CD4-positive, alpha-beta T cell (primary cell): Measurements from ENCODE around the gene CFAP57. TPM values are rescaled to one million over a fixed set of nuclear protein-coding genes. Genes with fewer than 3 reads are reported as not detected.
A peak's percentile ranks its signal among the peaks of the same experiment; 100 is the strongest.

Experiments
- ATAC-seq: fragments of 200-7000 bp; cut with Tn5 transposase; one replicate; pipeline ENCODE4 v1.10.0; 2022; ENCODE audit warnings: mild to moderate bottlenecking; ENCODE audit not compliant: poor library complexity
- CTCF ChIA-PET: fragments of 350-600 bp; sonication (Branson Sonifier 250); formaldehyde crosslinking; loops from one replicate; lab custom pipeline; 2021; ENCODE audit warnings: antibody characterized with exemption, inconsistent platforms; lab: Charles Lee
- POLR2A ChIA-PET: fragments of 350-600 bp; sonication (Branson Sonifier 250); formaldehyde crosslinking; loops from one replicate; lab custom pipeline; 2021; ENCODE audit warnings: antibody characterized with exemption, inconsistent platforms; lab: Charles Lee
- DNase-seq, 14 experiments: peaks; one replicate each; pipeline ENCODE4 v3.0.0-alpha.2; 2013 to 2020; ENCODE audit warnings: mixed read lengths in 2 of 14
- H3K27ac ChIP-seq, 2 donors: one replicate each; pipeline versions ENCODE4 v1.5.1 to v1.7.0; 2013; ENCODE audit warnings: low read length in 2 of 2, low read depth in 1 of 2, mild to moderate bottlenecking in 1 of 2
- H3K27me3 ChIP-seq, 2 experiments: 1 replicate in 1 of 2; 2 replicates in 1 of 2; pipeline versions ENCODE4 v1.6.1 to v1.7.0; 2013; ENCODE audit warnings: low read length in 2 of 2, control low read depth in 1 of 2, mild to moderate bottlenecking in 1 of 2, moderate library complexity in 1 of 2; ENCODE audit not compliant: insufficient read depth in 2 of 2, control insufficient read depth in 1 of 2
- H3K36me3 ChIP-seq: one replicate; pipeline ENCODE4 v1.6.1; 2013; ENCODE audit warnings: low read length, control low read depth; ENCODE audit not compliant: insufficient read depth
- H3K4me1 ChIP-seq: one replicate; pipeline ENCODE4 v1.6.1; 2013; ENCODE audit warnings: low read length, control low read depth; ENCODE audit not compliant: insufficient read depth
- H3K4me3 ChIP-seq: one replicate; pipeline ENCODE4 v1.5.1; 2013; ENCODE audit warnings: mild to moderate bottlenecking, low read length, moderate library complexity
- H3K9me3 ChIP-seq, 2 experiments: 1 replicate in 1 of 2; 2 replicates in 1 of 2; pipeline versions ENCODE4 v1.6.1 to v1.7.0; 2013; ENCODE audit warnings: low read length in 2 of 2, mild to moderate bottlenecking in 2 of 2, control low read depth in 1 of 2, moderate library complexity in 1 of 2; ENCODE audit not compliant: control insufficient read depth in 1 of 2, insufficient read depth in 1 of 2
- H3K27ac Mint-ChIP-seq: one replicate; pipeline ENCODE4 v1.8.0; 2020; ENCODE audit warnings: mixed read lengths
- H3K27me3 Mint-ChIP-seq: one replicate; pipeline ENCODE4 v1.8.0; 2021; ENCODE audit warnings: mixed read lengths
- H3K36me3 Mint-ChIP-seq: one replicate; pipeline ENCODE4 v1.8.0; 2021; ENCODE audit warnings: low read depth, mixed read lengths
- H3K4me1 Mint-ChIP-seq: one replicate; pipeline ENCODE4 v1.8.0; 2021; ENCODE audit warnings: low read depth, mixed read lengths
- H3K4me3 Mint-ChIP-seq: one replicate; pipeline ENCODE4 v1.8.0; 2020; ENCODE audit warnings: mild to moderate bottlenecking, mixed read lengths
- H3K9me3 Mint-ChIP-seq: one replicate; pipeline ENCODE4 v1.8.0; 2020; ENCODE audit warnings: mixed read lengths
- CTCF ChIP-seq: fragments of 200-600 bp; IDR thresholded peaks from one replicate; pipeline ENCODE4 v1.8.0; 2022; ENCODE audit warnings: antibody characterized with exemption, mild to moderate bottlenecking
- intact Hi-C, 2 experiments: fragments of 100-400 bp; cut with DNase I in 1 of 2; cut with micrococcal nuclease in 1 of 2; formaldehyde crosslinking; loops; one replicate each; pipeline versions ENCODE4 v1.15.1 to v1.9.0; 2023 to 2025; cut with DNase I, micrococcal nuclease
- microRNA-seq: library from miRNA; unstranded; fragments of <30 nt; microRNA quantifications from one replicate; pipeline ENCODE4 v1.2.0, GENCODE V29; 2021; ENCODE audit warnings: borderline microRNAs expressed, borderline replicate concordance
- total RNA-seq, 174 experiments: library from RNA in 2 of 174; stranded (reverse) in 2 of 174; gene quantifications; one replicate each; pipeline ENCODE4 v1.2.3 and lab custom pipeline; 2021 to 2026

The CFAP57 gene
- total RNA-seq, 2 experiments from 2014 or later: not detected

- Histone ChIP-seq H3K27me3 (no peaks in the 10 kb centered on the region), H3K36me3 (no peaks in the 10 kb centered on the region), H3K4me3 (no peak overlapping the region), H3K9me3 (no peaks in the 10 kb centered on the region), H3K4me1 (no peaks in the 10 kb centered on the region), H3K27ac (no peak overlapping the region)
- no peaks in the 10 kb centered on the region for H3K36me3 Mint-ChIP-seq
- ChIA-PET CTCF (no interaction called here), POLR2A (no interaction called here)
- intact Hi-C loops: no loop called here
- no peak for TF ChIP-seq CTCF
- no peaks in the 10 kb centered on the region for H3K27me3 Mint-ChIP-seq
- DNase-seq (no peak), ATAC-seq (no peak)
- no peak overlapping the region for H3K27ac Mint-ChIP-seq
- H3K9me3 Mint-ChIP-seq: no peaks in the 10 kb centered on the region
- H3K4me1 Mint-ChIP-seq: no peaks in the 10 kb centered on the region
- H3K4me3 Mint-ChIP-seq: no peak overlapping the region
Measured at GRCh38 chr1:43302721-43303470, 130.8 kb downstream of the CFAP57 start.

DNA sequence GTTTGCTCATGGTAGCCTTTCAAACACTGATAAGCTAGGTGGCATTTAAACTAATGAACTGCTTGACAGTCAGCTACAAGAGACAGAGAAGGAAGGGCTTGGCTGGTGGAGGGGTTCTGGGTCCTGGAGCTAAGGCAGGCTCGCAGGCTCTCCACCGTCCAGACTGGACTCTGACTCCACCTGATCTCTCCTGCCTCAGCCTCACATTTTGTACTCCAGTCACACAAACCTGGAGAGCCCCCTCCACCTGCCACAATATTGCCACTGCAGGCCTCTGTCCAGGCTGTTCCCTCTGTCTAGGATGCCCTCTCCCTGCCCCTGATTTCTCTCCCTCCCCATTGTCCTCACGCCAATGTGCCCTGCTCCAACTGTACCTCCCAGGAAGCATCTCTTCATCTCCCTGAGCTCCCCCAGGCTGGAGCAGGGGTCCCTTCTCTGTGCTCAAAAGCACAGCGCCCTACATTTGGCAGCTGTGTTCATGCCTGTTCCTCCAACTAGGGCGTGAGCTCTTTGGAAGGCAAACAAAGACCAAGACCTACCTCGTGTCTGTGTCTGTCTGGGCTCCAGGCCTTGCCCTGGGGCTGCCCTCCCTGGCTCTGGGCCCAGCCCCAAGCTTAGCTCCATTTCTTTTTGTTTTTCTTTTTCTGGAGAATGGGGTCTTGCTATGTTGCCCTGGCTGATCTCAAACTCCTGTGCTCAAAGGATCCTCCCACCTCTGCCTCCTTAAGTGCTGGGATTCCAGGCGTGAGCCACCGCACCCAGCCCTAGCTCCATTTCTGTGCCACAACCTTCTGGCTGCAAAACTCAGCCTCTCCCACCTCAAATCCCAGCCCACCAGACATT lies 131.6 kb downstream of the CFAP57 start:
- Mint-ChIP-seq H3K36me3 (no peaks in the 10 kb centered on the region), H3K27ac (no peak overlapping the region), H3K27me3 (no peaks in the 10 kb centered on the region), H3K4me1 (no peaks in the 10 kb centered on the region), H3K9me3 (no peaks in the 10 kb centered on the region), H3K4me3 (no peak overlapping the region)
- H3K27ac ChIP-seq: no peak overlapping the region
- H3K36me3 ChIP-seq: no peaks in the 10 kb centered on the region
- no peaks in the 10 kb centered on the region for H3K27me3 ChIP-seq
- no peak overlapping the region for H3K4me3 ChIP-seq
- POLR2A ChIA-PET: no interaction called here
- intact Hi-C loops: no loop called here
- no peaks in the 10 kb centered on the region for H3K9me3 ChIP-seq
- CTCF ChIA-PET: no interaction called here
- ATAC-seq: no peak
- DNase-seq: no peak
- no peak for TF ChIP-seq CTCF
- H3K4me1 ChIP-seq: no peaks in the 10 kb centered on the region

Small RNA genes lying within 50 kb of the gene (microRNA-seq; reads per million reads assigned to microRNA genes)
- gene MIR6733: 2.0 reads per million, percentile 5 among the genes with 10 or more reads in this experiment

Other genes with a start within 250 kb of the CFAP57 start
- 10 to 100 TPM; 78.6 to 80.9 TPM for gene SLC2A1, start 213.5 kb upstream of the CFAP57 start, total RNA-seq
- gene EBNA1BP2, start within 50 bp of the CFAP57 start, total RNA-seq: 10 to 100 TPM; 14.8 to 15.1 TPM
- gene TMEM125, start 97.7 kb downstream of the CFAP57 start, total RNA-seq: not detected
- gene C1orf210, start 113.3 kb downstream of the CFAP57 start, total RNA-seq: not detected
- gene TIE1, start 128.7 kb downstream of the CFAP57 start, total RNA-seq: not detected
- not detected for gene MPL, start 165.5 kb downstream of the CFAP57 start, total RNA-seq
- 1 to 10 TPM; 1.1 to 1.8 TPM for gene CDC20, start 186.7 kb downstream of the CFAP57 start, total RNA-seq
- gene ELOVL1, start 195.7 kb downstream of the CFAP57 start, total RNA-seq: 10 to 100 TPM; 28.7 to 31.2 TPM
- gene MED8, start 217.5 kb downstream of the CFAP57 start, total RNA-seq: 10 to 100 TPM; 14.8 to 17.6 TPM
- gene SZT2, start 217.6 kb downstream of the CFAP57 start, total RNA-seq: 10 to 100 TPM; 69.7 to 72.5 TPM